GM19025 (cell line): ENCODE results near the gene PPP6R2.

Experiments used
- ATAC-seq: cut with Tn5 transposase; IDR thresholded peaks from one replicate; pipeline ENCODE4 v1.9.1; 2021; ENCODE audit warnings: mild to moderate bottlenecking, low read depth, moderate library complexity; ENCODE audit not compliant: unreplicated experiment

Gene PPP6R2

DNA sequence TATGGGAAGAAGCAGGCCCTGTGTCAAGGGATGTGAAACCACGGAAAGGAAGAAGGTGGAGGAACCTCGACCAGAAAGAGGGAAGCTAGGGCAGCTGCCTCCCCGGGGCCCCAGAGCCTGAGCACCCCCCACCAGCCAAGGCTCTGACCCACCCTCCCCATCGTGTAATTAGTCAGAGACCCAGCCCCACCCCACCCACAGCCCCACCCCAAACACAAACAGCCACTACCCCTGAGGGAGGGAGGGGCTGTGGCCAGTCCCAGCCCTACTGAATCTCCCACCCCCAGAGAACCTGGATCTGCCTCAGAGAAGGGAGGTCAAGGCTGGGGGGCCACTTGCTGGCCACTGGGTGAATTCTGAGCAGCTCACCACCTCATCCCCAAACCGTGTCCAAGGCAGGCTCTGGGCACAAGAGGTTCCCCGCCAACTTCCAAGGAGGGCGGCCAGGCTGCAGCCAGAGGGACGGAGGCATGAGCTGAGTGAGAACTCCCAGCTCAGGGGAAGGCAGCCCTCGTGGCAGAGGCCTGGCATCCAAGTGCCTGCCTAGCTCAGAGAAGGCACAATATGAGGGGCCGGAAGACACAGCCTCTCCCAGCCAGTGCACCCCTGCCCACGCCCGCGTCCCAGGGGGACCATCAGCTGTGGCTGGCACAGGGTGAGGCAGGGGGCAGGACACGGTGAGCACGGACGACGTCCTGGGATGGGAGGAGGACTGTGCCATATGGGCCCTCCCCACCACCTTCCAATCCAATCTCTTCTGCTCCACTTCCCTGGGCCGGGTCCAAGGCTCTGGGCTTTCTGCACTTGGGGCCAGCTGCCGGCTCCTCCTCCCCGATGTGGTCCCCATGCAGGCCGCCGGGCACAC lies 38.4 kb upstream of the PPP6R2 start:
- no peak for ATAC-seq

GRCh38 chr22:50305393-50305922 lies 37.7 kb upstream of the PPP6R2 start:
- ATAC-seq = no peak

DNA sequence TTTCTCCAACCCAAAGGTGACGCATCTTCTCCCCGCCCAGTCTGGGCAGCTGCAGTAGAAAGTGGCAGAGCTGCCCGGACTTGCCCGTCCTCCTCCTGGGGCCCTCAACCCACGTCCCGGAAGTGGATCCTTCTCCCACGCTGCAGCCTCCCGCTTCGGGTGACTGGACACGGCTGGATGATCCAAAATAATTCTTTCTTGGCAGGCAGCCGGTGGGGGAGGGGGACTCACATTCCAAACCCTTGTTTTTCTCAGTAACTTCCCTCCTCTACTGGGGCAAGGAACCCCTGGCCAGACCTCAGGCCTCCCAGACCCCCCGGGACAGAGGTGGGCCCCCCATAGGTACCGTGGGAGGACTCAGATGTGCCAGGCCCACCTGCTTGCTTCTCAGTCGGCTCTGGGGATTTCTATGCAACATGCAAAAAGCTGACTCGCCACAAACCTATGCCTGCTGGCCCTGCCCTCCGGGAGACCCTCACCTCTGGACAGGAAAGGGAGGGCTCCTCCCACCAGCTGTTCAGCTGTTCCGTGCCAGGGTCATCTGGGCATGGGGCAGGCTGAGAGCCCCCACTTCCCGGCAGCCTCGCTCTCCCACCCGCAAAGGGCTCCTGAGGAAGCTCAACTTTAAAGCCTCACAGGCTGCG lies 37.1 kb upstream of the PPP6R2 start:
- ATAC-seq = no peak

DNA sequence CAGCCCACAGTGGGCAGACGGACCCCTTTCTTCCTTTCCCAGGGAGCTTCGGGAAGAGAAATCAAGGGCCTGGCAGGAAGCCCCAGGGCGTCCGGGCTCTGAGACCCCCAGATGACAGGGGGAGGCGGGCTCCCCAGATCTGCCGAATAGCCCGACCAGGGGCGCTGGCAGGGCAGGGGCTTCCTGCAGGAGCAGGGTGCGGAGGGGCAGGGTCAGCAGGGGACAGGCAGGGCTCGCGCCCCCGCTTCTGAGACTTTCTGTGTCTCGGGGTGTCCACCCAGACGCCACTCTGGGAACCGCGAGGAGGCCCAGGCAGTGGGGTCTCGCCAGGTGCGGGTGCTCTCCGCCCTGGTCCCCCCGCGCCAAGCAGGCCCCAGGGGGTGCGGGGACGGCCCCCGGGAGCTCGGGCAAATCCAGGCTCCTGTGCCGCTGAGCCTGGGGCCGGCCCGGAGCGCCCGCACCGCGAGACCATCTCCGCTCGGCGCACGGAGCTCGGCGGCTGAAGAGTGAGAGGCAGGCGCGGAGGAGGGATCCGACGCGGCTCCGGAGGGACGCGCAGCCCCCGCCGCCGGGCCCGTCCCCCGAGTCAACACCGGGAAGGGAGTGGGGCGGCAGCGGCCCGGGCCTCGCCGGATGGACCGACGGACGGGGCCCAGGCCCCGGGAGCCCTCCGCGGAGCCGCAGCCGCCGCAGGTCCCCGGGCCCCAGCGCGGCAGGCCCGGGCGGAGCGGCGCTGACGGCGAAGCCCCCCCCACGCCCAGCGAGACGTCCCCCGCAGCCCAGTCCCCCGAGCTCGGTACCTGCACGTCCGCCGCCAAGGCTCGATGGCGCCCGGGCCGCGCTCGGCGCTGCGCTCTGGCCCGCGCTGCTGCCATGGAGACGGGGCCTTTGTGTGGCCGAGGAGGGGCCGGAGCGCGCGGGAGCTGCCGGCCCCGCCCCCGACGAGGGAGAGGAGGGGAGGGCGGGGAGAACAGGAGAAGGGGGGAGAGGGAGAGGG lies 36.1 kb upstream of the PPP6R2 start, which contains the start of gene PLXNB2:
Gene PLXNB2 (minus strand): TSS at position 894 of the 997 bp plus-strand sequence. CDS start 17,062 bp downstream, outside the sequence.
- ATAC-seq = no peak

DNA sequence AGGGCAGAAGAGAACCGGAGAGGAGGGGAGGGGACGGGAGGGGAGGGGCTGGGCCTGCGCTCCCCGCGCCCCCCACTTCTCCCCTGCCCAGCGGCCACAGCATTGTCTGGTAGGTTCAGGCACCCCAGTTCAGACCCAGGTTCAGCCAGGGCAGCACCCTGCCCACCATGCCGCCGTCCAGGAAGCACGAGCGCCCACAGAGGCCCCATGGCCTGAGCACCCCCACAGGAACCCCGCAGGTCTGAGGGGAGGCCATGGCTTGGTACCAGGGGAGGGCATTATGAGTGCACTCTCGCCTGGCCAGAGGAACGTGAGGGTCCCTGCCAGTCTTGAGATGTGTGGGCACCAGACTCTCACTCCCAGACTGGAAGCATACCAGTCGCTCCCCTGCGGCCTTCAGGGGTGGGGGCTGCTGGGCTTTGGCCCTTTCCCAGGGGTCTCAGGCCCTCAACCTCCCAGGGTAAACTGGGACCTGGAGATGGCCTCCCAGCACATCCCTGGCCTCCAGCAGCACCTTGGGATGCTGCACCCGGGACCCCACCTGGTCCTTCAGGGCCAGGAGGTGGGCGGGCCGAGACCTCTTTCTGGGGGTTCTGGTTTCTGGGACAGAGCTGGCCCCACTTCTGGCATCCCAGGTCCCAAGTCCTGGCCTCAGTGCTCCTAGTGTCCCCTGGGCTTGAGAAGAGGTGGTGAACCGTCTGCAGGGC lies 35.1 kb upstream of the PPP6R2 start:
- no peak for ATAC-seq

GRCh38 chr22:50308597-50308935 lies 34.6 kb upstream of the PPP6R2 start:
- ATAC-seq = no peak

GRCh38 chr22:50308986-50309600 lies 34.0 kb upstream of the PPP6R2 start:
- ATAC-seq = no peak

DNA sequence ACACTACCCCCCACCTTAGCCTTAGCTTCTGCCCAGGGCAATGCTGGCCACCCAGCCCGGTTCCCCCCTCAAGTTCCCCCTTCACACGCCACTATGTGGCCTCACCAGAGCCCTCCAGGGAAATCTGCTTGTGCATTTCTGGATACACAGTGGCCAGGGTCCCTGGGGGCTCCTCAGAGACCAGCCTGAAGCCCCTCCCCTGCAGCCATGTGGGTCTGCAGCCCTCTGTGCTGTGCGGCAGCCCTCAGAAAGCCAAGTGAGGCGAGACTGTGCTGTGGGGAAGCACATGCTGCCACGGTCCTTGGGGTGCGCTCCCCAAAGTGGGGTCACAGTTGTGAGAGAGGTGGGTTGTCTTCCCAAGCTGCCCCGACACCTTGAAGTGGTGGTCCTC lies 33.5 kb upstream of the PPP6R2 start:
- ATAC-seq = no peak

GRCh38 chr22:50310031-50310722 lies 33.0 kb upstream of the PPP6R2 start:
- ATAC-seq = no peak

DNA sequence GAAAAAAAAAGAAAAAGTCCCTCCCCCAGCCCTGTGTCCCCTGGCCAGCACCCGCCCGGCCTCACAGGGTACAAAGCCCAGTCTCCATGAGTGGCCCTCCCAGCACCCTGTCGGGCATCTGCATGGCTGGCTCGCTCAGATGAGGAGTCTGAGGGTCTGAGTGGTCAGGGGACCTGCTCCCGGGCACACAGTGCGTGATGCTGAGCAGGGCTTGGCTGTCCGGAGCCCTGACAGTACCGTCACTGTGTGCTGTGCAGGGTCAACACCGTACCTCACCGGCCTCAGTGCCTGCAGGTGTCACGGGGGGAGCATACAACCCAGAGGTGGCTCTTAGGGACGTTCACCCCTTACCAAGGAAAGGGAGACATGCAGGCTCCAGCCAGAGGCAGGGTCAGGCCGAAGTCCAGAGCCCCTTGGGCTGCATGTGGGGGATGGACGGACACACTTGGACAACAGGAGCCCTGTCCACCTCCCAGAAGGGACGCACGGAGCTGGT lies 32.1 kb upstream of the PPP6R2 start:
- no peak for ATAC-seq

GRCh38 chr22:50311606-50312351 lies 31.3 kb upstream of the PPP6R2 start:
- no peak for ATAC-seq

- ATAC-seq = no peak
These were observed 30.8 kb upstream of the PPP6R2 start for GRCh38 chr22:50312371-50312770.

DNA sequence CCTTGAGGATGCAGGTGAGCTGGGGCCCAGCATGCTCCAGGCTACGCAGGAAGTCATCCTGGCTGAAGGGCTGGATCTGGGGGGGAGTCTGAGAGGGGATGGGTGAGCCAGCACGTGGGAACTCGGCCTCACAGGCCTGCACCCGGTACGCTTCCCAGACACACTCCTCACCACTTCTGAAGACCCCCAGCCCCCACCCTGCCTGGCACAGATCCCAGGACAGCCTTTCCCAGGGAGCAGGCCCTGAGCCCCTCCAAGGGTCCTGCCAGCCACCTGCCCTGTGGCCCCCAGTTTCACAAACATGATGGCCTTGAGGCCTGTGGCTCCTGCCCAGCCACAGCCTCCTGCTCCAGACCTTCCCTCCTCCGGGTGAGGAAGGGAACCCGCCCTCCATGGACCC lies 30.1 kb upstream of the PPP6R2 start:
- ATAC-seq = no peak

- ATAC-seq = no peak
These were observed 29.5 kb upstream of the PPP6R2 start for GRCh38 chr22:50313600-50313999.

DNA sequence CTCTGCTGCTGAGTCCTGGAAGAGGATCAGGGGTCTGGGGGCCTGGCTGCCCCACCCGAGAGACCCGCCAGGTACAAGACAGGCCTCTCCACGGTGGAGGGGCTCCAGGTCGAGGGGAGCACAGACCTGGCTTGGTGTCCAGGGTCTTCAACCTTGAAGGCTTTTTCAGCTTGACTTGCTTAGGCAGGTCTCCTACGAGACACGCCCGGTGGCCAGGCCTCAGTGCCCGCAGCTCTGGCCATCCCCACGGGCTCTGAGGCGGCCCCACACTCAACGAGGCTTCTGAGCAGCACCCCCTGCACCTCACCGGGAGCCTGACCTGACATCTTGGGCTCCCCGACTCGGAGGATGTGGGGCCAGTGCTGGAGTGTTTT lies 29.1 kb upstream of the PPP6R2 start:
- ATAC-seq = no peak

- ATAC-seq = peak; percentile 75
These were observed 28.5 kb upstream of the PPP6R2 start for GRCh38 chr22:50314455-50315288.
